NCI-H1092 (cell line): ENCODE results near the gene SDF4.
"Not testable (repeated sequence)": the region's sequence is repeated elsewhere in the genome, so short reads cannot be mapped to it uniquely, and the experiment has no call there.

Experiments used
- DNase-seq: peaks from one replicate; lab custom pipeline; 2025; lab: John Stamatoyannopoulos, UW

The SDF4 gene

GRCh38 chr1:1259540-1259939 is 27.7 kb upstream of the SDF4 start:
- no peak for DNase-seq

GRCh38 chr1:1259119-1259488 is 27.3 kb upstream of the SDF4 start:
- DNase-seq = no peak

- DNase-seq = no peak
Observed at GRCh38 chr1:1256956-1257871, 25.4 kb upstream of the SDF4 start.

- DNase-seq = no peak
Observed at GRCh38 chr1:1255611-1256010, 23.8 kb upstream of the SDF4 start.

GRCh38 chr1:1255078-1255477 is 23.3 kb upstream of the SDF4 start:
- no peak for DNase-seq

- no peak for DNase-seq
Observed at GRCh38 chr1:1254667-1254998, 22.8 kb upstream of the SDF4 start.

GRCh38 chr1:1253972-1254666 is 22.3 kb upstream of the SDF4 start:
- no peak for DNase-seq

- DNase-seq = no peak
Observed at GRCh38 chr1:1253314-1253713, 21.5 kb upstream of the SDF4 start.

- DNase-seq = no peak
Observed at GRCh38 chr1:1250786-1251284, 19.0 kb upstream of the SDF4 start.

GRCh38 chr1:1248009-1248913 is 16.5 kb upstream of the SDF4 start:
- not testable (repeated sequence) for DNase-seq

GRCh38 chr1:1247341-1247913 is 15.6 kb upstream of the SDF4 start:
- no peak for DNase-seq

- DNase-seq = no peak
Observed at GRCh38 chr1:1246577-1247340, 15.0 kb upstream of the SDF4 start, which contains the start of gene C1QTNF12. Gene C1QTNF12 (minus strand): TSS chr1:1246722. CDS start chr1:1246690, 32 bp downstream.

- no peak for DNase-seq
Observed at GRCh38 chr1:1245817-1246576, 14.2 kb upstream of the SDF4 start.

GRCh38 chr1:1245178-1245816 is 13.5 kb upstream of the SDF4 start:
- no peak for DNase-seq

GRCh38 chr1:1244192-1244811 is 12.5 kb upstream of the SDF4 start:
- no peak for DNase-seq

GRCh38 chr1:1243807-1244191 is 12.0 kb upstream of the SDF4 start:
- DNase-seq = no peak

- DNase-seq = no peak
Observed at GRCh38 chr1:1243266-1243660, 11.5 kb upstream of the SDF4 start.

GRCh38 chr1:1242461-1243265 is 10.9 kb upstream of the SDF4 start:
- DNase-seq = no peak
